ENCODE results near the gene GCN1.
"Not testable (repeated sequence)": the region's sequence is repeated elsewhere in the genome, so short reads cannot be mapped to it uniquely, and the experiment has no call there.

GCN1 gene

GRCh38 chr12:120215766-120216735 is 21.5 kb upstream of the GCN1 start:
- H3K4me3 ChIP-seq (ENCODE audit: low read length) = no peak overlapping the region
- no peak for DNase-seq (ENCODE audit: low read depth)
- no peak for TF ChIP-seq CTCF (IDR thresholded peaks at IDR 0.05; ENCODE audit: insufficient read depth, low read depth, low read length, missing control alignments)

GRCh38 chr12:120215357-120215735 is 20.8 kb upstream of the GCN1 start:
- DNase-seq (ENCODE audit: low read depth) = no peak
- TF ChIP-seq CTCF (IDR thresholded peaks at IDR 0.05; ENCODE audit: insufficient read depth, low read depth, low read length, missing control alignments) = no peak
- H3K4me3 ChIP-seq (ENCODE audit: low read length) = no peak overlapping the region

GRCh38 chr12:120214626-120215356 is 20.3 kb upstream of the GCN1 start:
- no peak for TF ChIP-seq CTCF (IDR thresholded peaks at IDR 0.05; ENCODE audit: insufficient read depth, low read depth, low read length, missing control alignments)
- no peak overlapping the region for H3K4me3 ChIP-seq (ENCODE audit: low read length)
- no peak for DNase-seq (ENCODE audit: low read depth)

- no peak for DNase-seq (ENCODE audit: low read depth)
- TF ChIP-seq CTCF (IDR thresholded peaks at IDR 0.05; ENCODE audit: insufficient read depth, low read depth, low read length, missing control alignments) = no peak
- no peak overlapping the region for H3K4me3 ChIP-seq (ENCODE audit: low read length)
Observed at GRCh38 chr12:120213758-120214157, 19.2 kb upstream of the GCN1 start.

- not testable (repeated sequence) for H3K4me3 ChIP-seq (ENCODE audit: low read length); DNase-seq (ENCODE audit: low read depth)
Observed at GRCh38 chr12:120213182-120213581, 18.7 kb upstream of the GCN1 start.

- TF ChIP-seq CTCF (IDR thresholded peaks at IDR 0.05; ENCODE audit: insufficient read depth, low read depth, low read length, missing control alignments) = no peak
- no peak overlapping the region for H3K4me3 ChIP-seq (ENCODE audit: low read length)
- DNase-seq (ENCODE audit: low read depth) = no peak
Observed at GRCh38 chr12:120212301-120212700, 17.8 kb upstream of the GCN1 start.

GRCh38 chr12:120211904-120212283 is 17.4 kb upstream of the GCN1 start:
- no peak overlapping the region for H3K4me3 ChIP-seq (ENCODE audit: low read length)
- DNase-seq (ENCODE audit: low read depth) = no peak
- TF ChIP-seq CTCF (IDR thresholded peaks at IDR 0.05; ENCODE audit: insufficient read depth, low read depth, low read length, missing control alignments) = no peak
